Activated B cell treated with CpG ODN at 0.5 μM for 24 hours (primary cell): ENCODE data around the gene ZNF518B. TPM values are rescaled to one million over a fixed set of nuclear protein-coding genes. Genes with fewer than 3 reads are reported as not detected.
A peak's percentile ranks its signal among the peaks of the same experiment; 100 is the strongest.

Source experiments
- ATAC-seq: fragments of 200-7000 bp; cut with Tn5 transposase; one replicate; pipeline ENCODE4 v1.10.0; 2021; ENCODE audit warnings: low read depth, mild to moderate bottlenecking, moderate library complexity
- CTCF ChIA-PET: fragments of 350-600 bp; sonication (Branson Sonifier 250); formaldehyde crosslinking; loops from one replicate; lab custom pipeline; 2021; ENCODE audit warnings: antibody characterized with exemption; lab: Charles Lee
- POLR2A ChIA-PET: fragments of 350-600 bp; sonication (Branson Sonifier 250); formaldehyde crosslinking; loops from one replicate; lab custom pipeline; 2021; ENCODE audit warnings: antibody characterized with exemption; lab: Charles Lee
- DNase-seq: peaks from one replicate; pipeline ENCODE4 v3.0.0; 2022
- H3K27ac Mint-ChIP-seq: one replicate; pipeline ENCODE4 v1.8.0; 2020; ENCODE audit warnings: mixed read lengths
- H3K27me3 Mint-ChIP-seq: one replicate; pipeline ENCODE4 v1.8.0; 2021; ENCODE audit warnings: mixed read lengths
- H3K36me3 Mint-ChIP-seq: one replicate; pipeline ENCODE4 v1.8.0; 2021; ENCODE audit warnings: low read depth, mixed read lengths
- H3K4me1 Mint-ChIP-seq: one replicate; pipeline ENCODE4 v1.8.0; 2021; ENCODE audit warnings: mixed read lengths
- H3K4me3 Mint-ChIP-seq: one replicate; pipeline ENCODE4 v1.8.0; 2020; ENCODE audit warnings: mild to moderate bottlenecking, mixed read lengths
- H3K9me3 Mint-ChIP-seq: one replicate; pipeline ENCODE4 v1.8.0; 2020; ENCODE audit warnings: mixed read lengths
- CTCF ChIP-seq: fragments of 200-600 bp; IDR thresholded peaks from one replicate; pipeline ENCODE4 v1.8.0; 2022; ENCODE audit warnings: antibody characterized with exemption, mild to moderate bottlenecking
- intact Hi-C: fragments of 100-400 bp; cut with micrococcal nuclease; formaldehyde crosslinking; loops from one replicate; pipeline ENCODE4 v1.15.1; 2024
- total RNA-seq: library from RNA; stranded (reverse); gene quantifications from 2 replicates; pipeline ENCODE4 v1.2.3, GENCODE V29; 2022

ZNF518B gene
- total RNA-seq, 1 donor from 2014 or later = 29.9 TPM

GRCh38 chr4:10462876-10463275 lies 5.7 kb upstream of the ZNF518B start:
- POLR2A ChIA-PET = no interaction called here
- CTCF ChIA-PET = no interaction called here
- no peak overlapping the region for H3K4me3 Mint-ChIP-seq
- H3K4me1 Mint-ChIP-seq = peaks cover 16% of the 10 kb centered on the region
- TF ChIP-seq CTCF = no peak
- H3K27ac Mint-ChIP-seq = no peak overlapping the region
- no peak for ATAC-seq
- no peak for DNase-seq
- peaks cover 55% of the 10 kb centered on the region for H3K27me3 Mint-ChIP-seq
- peaks cover 4% of the 10 kb centered on the region for H3K9me3 Mint-ChIP-seq
- no peaks in the 10 kb centered on the region for H3K36me3 Mint-ChIP-seq
- intact Hi-C loops = loop anchor here (5.0 kb wide), 2 partner anchors 89 to 964 kb away; partner anchors contain the start of gene HS3ST1

- Mint-ChIP-seq H3K36me3 (no peaks in the 10 kb centered on the region), H3K9me3 (peaks cover 4% of the 10 kb centered on the region), H3K27ac (no peak overlapping the region), H3K4me3 (peak overlapping the region; percentile 78), H3K4me1 (peaks cover 18% of the 10 kb centered on the region), H3K27me3 (peaks cover 55% of the 10 kb centered on the region)
- ChIA-PET POLR2A (interaction anchor here (1.5 kb wide), 1 partner anchor 344 kb away, joined by 15 read pairs; the partner anchor contains the start of gene WDR1), CTCF (interaction anchor here (0.7 to 1.5 kb wide), 12 partner anchors 10 to 771 kb away, joined by 3 to 11 read pairs (median 3); no protein-coding TSS in a partner anchor)
- DNase-seq = no peak
- ATAC-seq = no peak
- TF ChIP-seq CTCF = no peak
- intact Hi-C loops = loop anchor here (1.0 to 5.0 kb wide), 5 partner anchors 49 to 965 kb away; partner anchors contain the start of gene HS3ST1
Measured at GRCh38 chr4:10461850-10462400, 4.7 kb upstream of the ZNF518B start.

GRCh38 chr4:10461091-10461849 lies 4.0 kb upstream of the ZNF518B start:
- Mint-ChIP-seq H3K4me1 (peaks cover 19% of the 10 kb centered on the region), H3K36me3 (no peaks in the 10 kb centered on the region), H3K9me3 (peaks cover 4% of the 10 kb centered on the region), H3K27ac (no peak overlapping the region), H3K4me3 (peak overlapping the region; percentile 78), H3K27me3 (peaks cover 51% of the 10 kb centered on the region)
- TF ChIP-seq CTCF = peak; percentile 83
- ChIA-PET POLR2A (interaction anchor here (0.7 to 1.5 kb wide), 4 partner anchors 9 to 779 kb away, joined by 3 to 15 read pairs (median 3); partner anchors contain the start of gene WDR1), CTCF (interaction anchor here (0.7 to 1.5 kb wide), 14 partner anchors 10 to 770 kb away, joined by 3 to 11 read pairs (median 3); no protein-coding TSS in a partner anchor)
- intact Hi-C loops = loop anchor here (1.0 to 5.0 kb wide), 5 partner anchors 48 to 966 kb away; partner anchors contain the start of gene HS3ST1
- peak; percentile 79 for DNase-seq
- peak; percentile 85 for ATAC-seq

- CTCF ChIA-PET = interaction anchor here (0.9 to 1.5 kb wide), 13 partner anchors 9 to 769 kb away, joined by 3 to 11 read pairs (median 3); no protein-coding TSS in a partner anchor
- ATAC-seq = no peak
- TF ChIP-seq CTCF = no peak
- Mint-ChIP-seq H3K4me1 (peaks cover 25% of the 10 kb centered on the region), H3K9me3 (peaks cover 4% of the 10 kb centered on the region), H3K36me3 (no peaks in the 10 kb centered on the region), H3K4me3 (no peak overlapping the region), H3K27me3 (peaks cover 49% of the 10 kb centered on the region), H3K27ac (no peak overlapping the region)
- POLR2A ChIA-PET = interaction anchor here (0.7 to 1.5 kb wide), 4 partner anchors 8 to 778 kb away, joined by 3 to 15 read pairs (median 3); partner anchors contain the start of gene WDR1
- intact Hi-C loops = loop anchor here (1.0 to 5.0 kb wide), 5 partner anchors 47 to 967 kb away; partner anchors contain the start of gene HS3ST1
- no peak for DNase-seq
Measured at GRCh38 chr4:10460313-10461047, 3.3 kb upstream of the ZNF518B start.
